ENCODE results near the gene TMEM38A.

TMEM38A gene

GRCh38 chr19:16736709-16737108, 75.8 kb downstream of the TMEM38A start:
- no peak for ATAC-seq
- no peak for TF ChIP-seq ISL1 (CRISPR knock-in tag; IDR thresholded peaks at IDR 0.05)
- no peak for TF ChIP-seq ZNF8 (CRISPR knock-in tag; IDR thresholded peaks at IDR 0.05)
- TF ChIP-seq CSDC2 (CRISPR knock-in tag; IDR thresholded peaks at IDR 0.05), result no peak
- no peak for TF ChIP-seq ZNF70 (CRISPR knock-in tag; IDR thresholded peaks at IDR 0.05)

- no peak for ATAC-seq
- no peak for TF ChIP-seq ZFP3 (CRISPR knock-in tag; IDR thresholded peaks at IDR 0.05)
- TF ChIP-seq OSR1 (CRISPR knock-in tag; IDR thresholded peaks at IDR 0.05), result no peak
- no peak for TF ChIP-seq SNAI2 (CRISPR knock-in tag; IDR thresholded peaks at IDR 0.05)
- no peak for TF ChIP-seq CREB5 (CRISPR knock-in tag; IDR thresholded peaks at IDR 0.05; ENCODE audit: low read depth)
- no peak for TF ChIP-seq ZNF8 (CRISPR knock-in tag; IDR thresholded peaks at IDR 0.05)
These were observed 77.0 kb downstream of the TMEM38A start for GRCh38 chr19:16737911-16738310.

GRCh38 chr19:16739546-16739945, 78.6 kb downstream of the TMEM38A start:
- no peak for TF ChIP-seq ZNF565 (CRISPR knock-in tag; conservative IDR thresholded peaks at IDR 0.05; ENCODE audit: low read depth)
- no peak for ATAC-seq
